ENCODE results near the gene SLCO1C1. TPM values are rescaled to one million over a fixed set of nuclear protein-coding genes. Genes with fewer than 3 reads are reported as not detected.

The SLCO1C1 gene
- total RNA-seq = not detected

- peaks cover 4% of the 10 kb centered on the region for H3K9me3 Mint-ChIP-seq
- H3K36me3 Mint-ChIP-seq (ENCODE audit: insufficient read depth) = no peaks in the 10 kb centered on the region
- no peaks in the 10 kb centered on the region for H3K4me1 Mint-ChIP-seq (ENCODE audit: low read depth)
Observed at GRCh38 chr12:20695232-20695631, at the start of gene SLCO1C1. Gene SLCO1C1 (plus strand): TSS chr12:20695332. CDS start chr12:20699577, 4,245 bp downstream.

GRCh38 chr12:20646239-20646827, 48.8 kb upstream of the SLCO1C1 start:
- Mint-ChIP-seq H3K9me3 (no peaks in the 10 kb centered on the region), H3K27me3 (ENCODE audit: low read depth) (no peaks in the 10 kb centered on the region), H3K4me1 (ENCODE audit: low read depth) (no peaks in the 10 kb centered on the region), H3K4me3 (no peak overlapping the region), H3K36me3 (ENCODE audit: insufficient read depth) (no peaks in the 10 kb centered on the region)
- no peak for DNase-seq
- no peak for ATAC-seq

More at GRCh38 chr12:20695232-20695631, at the start of gene SLCO1C1:
- ATAC-seq (no peak), DNase-seq (no peak)
- H3K4me3 Mint-ChIP-seq = no peak within 1 kb of the TSS
- H3K27me3 Mint-ChIP-seq (ENCODE audit: low read depth) = no peaks in the 10 kb centered on the region

GRCh38 chr12:20653871-20654270, 41.3 kb upstream of the SLCO1C1 start:
- DNase-seq (no peak), ATAC-seq (no peak)
- H3K27me3 Mint-ChIP-seq (ENCODE audit: low read depth) = no peaks in the 10 kb centered on the region
- H3K9me3 Mint-ChIP-seq = peaks cover 13% of the 10 kb centered on the region
- no peaks in the 10 kb centered on the region for H3K4me1 Mint-ChIP-seq (ENCODE audit: low read depth)
- no peaks in the 10 kb centered on the region for H3K36me3 Mint-ChIP-seq (ENCODE audit: insufficient read depth)
- no peak overlapping the region for H3K4me3 Mint-ChIP-seq

- Mint-ChIP-seq H3K36me3 (ENCODE audit: insufficient read depth) (no peaks in the 10 kb centered on the region), H3K4me3 (no peak overlapping the region), H3K27me3 (ENCODE audit: low read depth) (no peaks in the 10 kb centered on the region), H3K4me1 (ENCODE audit: low read depth) (no peaks in the 10 kb centered on the region), H3K9me3 (peaks cover 28% of the 10 kb centered on the region)
- DNase-seq = no peak
- no peak for ATAC-seq
Observed at GRCh38 chr12:20656600-20656999, 38.5 kb upstream of the SLCO1C1 start.

- Mint-ChIP-seq H3K36me3 (ENCODE audit: insufficient read depth) (no peaks in the 10 kb centered on the region), H3K4me1 (ENCODE audit: low read depth) (no peaks in the 10 kb centered on the region), H3K9me3 (peaks cover 30% of the 10 kb centered on the region), H3K27me3 (ENCODE audit: low read depth) (no peaks in the 10 kb centered on the region), H3K4me3 (no peak overlapping the region)
- DNase-seq (no peak), ATAC-seq (no peak)
Observed at GRCh38 chr12:20657496-20657895, 37.6 kb upstream of the SLCO1C1 start.

- H3K9me3 Mint-ChIP-seq = peaks cover 12% of the 10 kb centered on the region
- H3K4me3 Mint-ChIP-seq = no peak overlapping the region
- no peaks in the 10 kb centered on the region for H3K27me3 Mint-ChIP-seq (ENCODE audit: low read depth)
- H3K4me1 Mint-ChIP-seq (ENCODE audit: low read depth) = no peaks in the 10 kb centered on the region
- ATAC-seq (no peak), DNase-seq (no peak)
- no peaks in the 10 kb centered on the region for H3K36me3 Mint-ChIP-seq (ENCODE audit: insufficient read depth)
Observed at GRCh38 chr12:20681334-20681733, 13.8 kb upstream of the SLCO1C1 start.

- H3K9me3 Mint-ChIP-seq = no peaks in the 10 kb centered on the region
- no peak for DNase-seq
Observed at GRCh38 chr12:20696181-20696905, 1.2 kb downstream of the SLCO1C1 start.

GRCh38 chr12:20701106-20701505, 6.0 kb downstream of the SLCO1C1 start:
- Mint-ChIP-seq H3K4me3 (no peak overlapping the region), H3K4me1 (ENCODE audit: low read depth) (no peaks in the 10 kb centered on the region), H3K9me3 (no peaks in the 10 kb centered on the region), H3K36me3 (ENCODE audit: insufficient read depth) (no peaks in the 10 kb centered on the region), H3K27me3 (ENCODE audit: low read depth) (no peaks in the 10 kb centered on the region)
- DNase-seq = no peak
- no peak for ATAC-seq

More at GRCh38 chr12:20696181-20696905, 1.2 kb downstream of the SLCO1C1 start:
- Mint-ChIP-seq H3K4me1 (ENCODE audit: low read depth) (no peaks in the 10 kb centered on the region), H3K27me3 (ENCODE audit: low read depth) (no peaks in the 10 kb centered on the region), H3K36me3 (ENCODE audit: insufficient read depth) (no peaks in the 10 kb centered on the region), H3K4me3 (no peak overlapping the region)
- ATAC-seq = no peak

- DNase-seq = no peak
- ATAC-seq = no peak
- Mint-ChIP-seq H3K36me3 (ENCODE audit: insufficient read depth) (no peaks in the 10 kb centered on the region), H3K27me3 (ENCODE audit: low read depth) (no peaks in the 10 kb centered on the region), H3K4me3 (no peak overlapping the region), H3K9me3 (no peaks in the 10 kb centered on the region), H3K4me1 (ENCODE audit: low read depth) (no peaks in the 10 kb centered on the region)
Observed at GRCh38 chr12:20704860-20705259, 9.7 kb downstream of the SLCO1C1 start.

GRCh38 chr12:20711846-20712245, 16.7 kb downstream of the SLCO1C1 start:
- no peaks in the 10 kb centered on the region for H3K27me3 Mint-ChIP-seq (ENCODE audit: low read depth)
- no peaks in the 10 kb centered on the region for H3K4me1 Mint-ChIP-seq (ENCODE audit: low read depth)
- H3K36me3 Mint-ChIP-seq (ENCODE audit: insufficient read depth) = no peaks in the 10 kb centered on the region
- ATAC-seq (no peak), DNase-seq (no peak)
- peaks cover 6% of the 10 kb centered on the region for H3K9me3 Mint-ChIP-seq
- H3K4me3 Mint-ChIP-seq = no peak overlapping the region

- Mint-ChIP-seq H3K9me3 (peaks cover 4% of the 10 kb centered on the region), H3K27me3 (ENCODE audit: low read depth) (no peaks in the 10 kb centered on the region), H3K4me1 (ENCODE audit: low read depth) (no peaks in the 10 kb centered on the region), H3K36me3 (ENCODE audit: insufficient read depth) (no peaks in the 10 kb centered on the region), H3K4me3 (no peak overlapping the region)
- ATAC-seq (no peak), DNase-seq (no peak)
Observed at GRCh38 chr12:20716037-20716436, 20.9 kb downstream of the SLCO1C1 start.

GRCh38 chr12:20716985-20717384, 21.9 kb downstream of the SLCO1C1 start:
- Mint-ChIP-seq H3K36me3 (ENCODE audit: insufficient read depth) (no peaks in the 10 kb centered on the region), H3K9me3 (no peaks in the 10 kb centered on the region), H3K4me1 (ENCODE audit: low read depth) (no peaks in the 10 kb centered on the region), H3K4me3 (no peak overlapping the region), H3K27me3 (ENCODE audit: low read depth) (no peaks in the 10 kb centered on the region)
- no peak for DNase-seq
- no peak for ATAC-seq

GRCh38 chr12:20718294-20718693, 23.2 kb downstream of the SLCO1C1 start:
- H3K36me3 Mint-ChIP-seq (ENCODE audit: insufficient read depth) = no peaks in the 10 kb centered on the region
- no peaks in the 10 kb centered on the region for H3K4me1 Mint-ChIP-seq (ENCODE audit: low read depth)
- H3K27me3 Mint-ChIP-seq (ENCODE audit: low read depth) = no peaks in the 10 kb centered on the region
- H3K9me3 Mint-ChIP-seq = no peaks in the 10 kb centered on the region
- no peak overlapping the region for H3K4me3 Mint-ChIP-seq
- ATAC-seq = no peak
- DNase-seq = no peak

- no peak for ATAC-seq
- Mint-ChIP-seq H3K4me3 (no peak overlapping the region), H3K9me3 (no peaks in the 10 kb centered on the region), H3K27me3 (ENCODE audit: low read depth) (no peaks in the 10 kb centered on the region), H3K36me3 (ENCODE audit: insufficient read depth) (no peaks in the 10 kb centered on the region), H3K4me1 (ENCODE audit: low read depth) (no peaks in the 10 kb centered on the region)
- DNase-seq = no peak
Observed at GRCh38 chr12:20722142-20722541, 27.0 kb downstream of the SLCO1C1 start.

GRCh38 chr12:20731274-20731673, 36.1 kb downstream of the SLCO1C1 start:
- Mint-ChIP-seq H3K4me1 (ENCODE audit: low read depth) (no peaks in the 10 kb centered on the region), H3K27me3 (ENCODE audit: low read depth) (no peaks in the 10 kb centered on the region), H3K4me3 (no peak overlapping the region), H3K36me3 (ENCODE audit: insufficient read depth) (no peaks in the 10 kb centered on the region), H3K9me3 (no peaks in the 10 kb centered on the region)
- ATAC-seq (no peak), DNase-seq (no peak)

Measured in activated T-cell treated with anti-CD3 and anti-CD28 coated beads, Interleukin-2, amount 50 U/mL, for 4 hours (primary cell).